Uterus (tissue), 4 donors: ENCODE results near the gene PRM2. TPM values are rescaled to one million over a fixed set of nuclear protein-coding genes. Genes with fewer than 3 reads are reported as not detected.

Source experiments
- DNase-seq, 2 donors: peaks; one replicate each; pipeline ENCODE4 v3.0.0-alpha.2; 2019 to 2020
- H3K27ac ChIP-seq, 2 donors: fragments of 200-600 bp; sonication (generic); 1 replicate in 1 of 2; 2 replicates in 1 of 2; pipeline ENCODE4 v1.5.1; 2016 to 2018
- H3K27me3 ChIP-seq, 2 donors: fragments of 200-600 bp; sonication (generic); one replicate each; pipeline ENCODE4 v1.5.1; 2018 to 2019; ENCODE audit warnings: control low read depth in 1 of 2
- H3K36me3 ChIP-seq, 2 donors: fragments of 200-600 bp; sonication (generic); one replicate each; pipeline ENCODE4 v1.5.1; 2019; ENCODE audit warnings: control low read depth in 1 of 2
- H3K4me1 ChIP-seq, 2 donors: fragments of 200-600 bp; sonication (generic); one replicate each; pipeline ENCODE4 v1.5.1; 2018 to 2019; ENCODE audit warnings: control low read depth in 1 of 2
- H3K4me3 ChIP-seq, 2 donors: fragments of 200-600 bp; sonication (generic); 1 replicate in 1 of 2; 2 replicates in 1 of 2; pipeline ENCODE4 v1.5.1; 2018 to 2019; ENCODE audit warnings: mild to moderate bottlenecking in 1 of 2
- H3K9me3 ChIP-seq, 2 donors: fragments of 200-600 bp; sonication (generic); one replicate each; pipeline ENCODE4 v1.5.1; 2019; ENCODE audit warnings: control low read depth in 1 of 2
- CTCF ChIP-seq, 4 experiments: fragments of 200-600 bp in 2 of 4; fragments of 450-650 bp in 2 of 4; sonication (generic) in 2 of 4; IDR thresholded peaks; one replicate each; pipeline ENCODE4 v1.5.1; 2016 to 2019; ENCODE audit warnings: antibody characterized with exemption in 4 of 4, mild to moderate bottlenecking in 2 of 4, moderate library complexity in 1 of 4
- POLR2A ChIP-seq, 2 donors: fragments of 450-650 bp; IDR thresholded peaks; one replicate each; pipeline ENCODE4 v1.6.1; 2016; ENCODE audit warnings: antibody characterized with exemption in 2 of 2, mild to moderate bottlenecking in 1 of 2, moderate library complexity in 1 of 2
- intact Hi-C: fragments of 100-400 bp; cut with DNase I; formaldehyde crosslinking; loops from one replicate; pipeline ENCODE4 v1.15.1; 2023; ENCODE audit warnings: low total_unique reads
- total RNA-seq, 4 donors: library from RNA; depleted of rRNA in 3 of 4; stranded (reverse); fragments of >200 nt in 3 of 4; gene quantifications; one replicate each; pipeline versions ENCODE4 v1.1.0 to v1.2.4, GENCODE V29; 2014 to 2023
- donor health status: DM: yes; HTN: yes; CAD: no.

Gene PRM2
- not detected for total RNA-seq

GRCh38 chr16:11276143-11276895 lies at the start of gene PRM2:
Gene PRM2, minus strand, starts transcription at chr16:11276480. Its CDS starts 110 bp downstream, at chr16:11276370.
- Histone ChIP-seq H3K27me3 (no peaks in the 10 kb centered on the region), H3K9me3 (no peaks in the 10 kb centered on the region), H3K4me3 (no peak within 1 kb of the TSS), H3K27ac (no peak within 1 kb of the TSS), H3K36me3 (no peaks in the 10 kb centered on the region), H3K4me1 (no peaks in the 10 kb centered on the region)
- no peak for DNase-seq
- intact Hi-C loops, result no loop called here
- TF ChIP-seq CTCF (IDR thresholded peaks at IDR 0.05) (no peak), POLR2A (IDR thresholded peaks at IDR 0.05) (no peak)

GRCh38 chr16:11325404-11326083 lies 49.3 kb upstream of the PRM2 start:
- Histone ChIP-seq H3K4me3 (no peak overlapping the region), H3K27ac (no peak overlapping the region), H3K27me3 (no peaks in the 10 kb centered on the region), H3K9me3 (no peaks in the 10 kb centered on the region), H3K36me3 (no peaks in the 10 kb centered on the region), H3K4me1 (peaks cover 0 to 7% of the 10 kb centered on the region in 2 donors)
- intact Hi-C loops, result no loop called here
- TF ChIP-seq CTCF (IDR thresholded peaks at IDR 0.05) (no peak), POLR2A (IDR thresholded peaks at IDR 0.05) (no peak)
- no peak for DNase-seq

- intact Hi-C loops, result no loop called here
- DNase-seq, result no peak
- Histone ChIP-seq H3K27ac (no peak overlapping the region), H3K4me3 (no peak overlapping the region), H3K27me3 (no peaks in the 10 kb centered on the region), H3K9me3 (no peaks in the 10 kb centered on the region), H3K36me3 (no peaks in the 10 kb centered on the region), H3K4me1 (peaks cover 0 to 2% of the 10 kb centered on the region in 2 donors)
- TF ChIP-seq POLR2A (IDR thresholded peaks at IDR 0.05) (no peak), CTCF (IDR thresholded peaks at IDR 0.05) (no peak)
These were observed 47.5 kb upstream of the PRM2 start for GRCh38 chr16:11323551-11324336.

- H3K4me3 ChIP-seq, result no peak overlapping the region
- no peak overlapping the region for H3K27ac ChIP-seq
- intact Hi-C loops, result no loop called here
- H3K27me3 ChIP-seq, result no peaks in the 10 kb centered on the region
- DNase-seq, result no peak
- H3K9me3 ChIP-seq, result no peaks in the 10 kb centered on the region
- TF ChIP-seq CTCF (IDR thresholded peaks at IDR 0.05) (no peak), POLR2A (IDR thresholded peaks at IDR 0.05) (no peak)
- no peaks in the 10 kb centered on the region for H3K36me3 ChIP-seq
- H3K4me1 ChIP-seq, result no peaks in the 10 kb centered on the region
These were observed 46.5 kb upstream of the PRM2 start for GRCh38 chr16:11322823-11323222.
